ENCODE measurements around the gene KNDC1.

KNDC1 gene

GRCh38 chr10:133114726-133115452 is 45.1 kb upstream of the KNDC1 start:
- H3K4me3 ChIP-seq (ENCODE audit: control insufficient read depth, low read depth, low read length): no peak overlapping the region
- no peak for TF ChIP-seq CTCF (conservative IDR thresholded peaks at IDR 0.05; ENCODE audit: control insufficient read depth, insufficient read depth, low read depth, low read length)
- no peak for DNase-seq (ENCODE audit: low read depth)

GRCh38 chr10:133115453-133115842 is 44.6 kb upstream of the KNDC1 start:
- no peak overlapping the region for H3K4me3 ChIP-seq (ENCODE audit: control insufficient read depth, low read depth, low read length)
- DNase-seq (ENCODE audit: low read depth): no peak
- TF ChIP-seq CTCF (conservative IDR thresholded peaks at IDR 0.05; ENCODE audit: control insufficient read depth, insufficient read depth, low read depth, low read length): no peak

GRCh38 chr10:133115976-133116375 is 44.0 kb upstream of the KNDC1 start:
- no peak for TF ChIP-seq CTCF (conservative IDR thresholded peaks at IDR 0.05; ENCODE audit: control insufficient read depth, insufficient read depth, low read depth, low read length)
- no peak for DNase-seq (ENCODE audit: low read depth)
- no peak overlapping the region for H3K4me3 ChIP-seq (ENCODE audit: control insufficient read depth, low read depth, low read length)

- TF ChIP-seq CTCF (conservative IDR thresholded peaks at IDR 0.05; ENCODE audit: control insufficient read depth, insufficient read depth, low read depth, low read length): no peak
- DNase-seq (ENCODE audit: low read depth): no peak
- no peak overlapping the region for H3K4me3 ChIP-seq (ENCODE audit: control insufficient read depth, low read depth, low read length)
Measured at GRCh38 chr10:133116455-133116854, 43.6 kb upstream of the KNDC1 start.

- no peak for DNase-seq (ENCODE audit: low read depth)
- TF ChIP-seq CTCF (conservative IDR thresholded peaks at IDR 0.05; ENCODE audit: control insufficient read depth, insufficient read depth, low read depth, low read length): no peak
- H3K4me3 ChIP-seq (ENCODE audit: control insufficient read depth, low read depth, low read length): no peak overlapping the region
Measured at GRCh38 chr10:133117036-133117687, 42.9 kb upstream of the KNDC1 start.

- no peak overlapping the region for H3K4me3 ChIP-seq (ENCODE audit: control insufficient read depth, low read depth, low read length)
- TF ChIP-seq CTCF (conservative IDR thresholded peaks at IDR 0.05; ENCODE audit: control insufficient read depth, insufficient read depth, low read depth, low read length): no peak
- no peak for DNase-seq (ENCODE audit: low read depth)
Measured at GRCh38 chr10:133117688-133118071, 42.3 kb upstream of the KNDC1 start.

Data from fibroblast of mammary gland (primary cell).